Measurements from ENCODE around the gene RAB11FIP3. TPM values are rescaled to one million over a fixed set of nuclear protein-coding genes. Genes with fewer than 3 reads are reported as not detected.

Gene RAB11FIP3
- polyA plus RNA-seq, 1 experiment, result 13.3 TPM

- CTCF ChIA-PET, result interaction anchor here (0.9 to 1.0 kb wide), 2 partner anchors 13 kb away, joined by 3 read pairs; no protein-coding TSS in a partner anchor
- no peak for DNase-seq (ENCODE audit: low read depth)
- Histone ChIP-seq H3K36me3 (ENCODE audit: control insufficient read depth, insufficient read depth, low read length) (peaks cover 2% of the 10 kb centered on the region), H3K4me3 (ENCODE audit: low read depth, low read length) (no peak overlapping the region; the same call in 1 of the 2 replicates), H3K27me3 (ENCODE audit: control insufficient read depth, insufficient read depth, low read length) (no peaks in the 10 kb centered on the region)
- TF ChIP-seq CTCF (IDR thresholded peaks at IDR 0.05; ENCODE audit: insufficient read depth, low read depth, low read length), result no peak
- POLR2A ChIA-PET, result no interaction called here
These were observed 143.2 kb downstream of the RAB11FIP3 start for GRCh38 chr16:568401-569258.

GRCh38 chr16:569445-570254 is 144.2 kb downstream of the RAB11FIP3 start, which contains the start of gene PIGQ:
Gene PIGQ (plus strand): TSS chr16:569968. CDS start chr16:574075, 4,107 bp downstream.
- POLR2A ChIA-PET, result interaction anchor here (0.5 kb wide), 1 partner anchor 217 kb away, joined by 5 read pairs; the partner anchor contains the start of gene AXIN1
- TF ChIP-seq CTCF (IDR thresholded peaks at IDR 0.05; ENCODE audit: insufficient read depth, low read depth, low read length), result no peak
- H3K4me3 ChIP-seq (ENCODE audit: low read depth, low read length), result peak within 1 kb of the TSS; percentile 81
- DNase-seq (ENCODE audit: low read depth), result no peak
- CTCF ChIA-PET, result interaction anchor here (0.9 kb wide), 1 partner anchor 14 kb away, joined by 3 read pairs; no protein-coding TSS in a partner anchor
- no peaks in the 10 kb centered on the region for H3K27me3 ChIP-seq (ENCODE audit: control insufficient read depth, insufficient read depth, low read length)
- H3K36me3 ChIP-seq (ENCODE audit: control insufficient read depth, insufficient read depth, low read length), result peaks cover 8% of the 10 kb centered on the region

Small RNA genes lying within 50 kb of the gene (small RNA-seq; reads per million reads assigned to genes)
- gene MIR3176 (ENCODE audit: insufficient read length, low read depth, low replicate concordance), result not detected
- gene MIR5587 (ENCODE audit: insufficient read length, low read depth, low replicate concordance), result not detected
- gene RF00019 (ENCODE audit: insufficient read length, low read depth, low replicate concordance), result not detected
- gene Z98883.1 (ENCODE audit: insufficient read length, low read depth, low replicate concordance), result not detected

Other genes starting within 250 kb of the RAB11FIP3 start
- 0.20 TPM in 1 of 2 replicates, not detected in the other for gene HBA1, start 249.0 kb upstream of the RAB11FIP3 start, polyA plus RNA-seq (2011; rRNA removed)
- 0.18 TPM in 1 of 2 replicates, not detected in the other for gene HBQ1, start 245.2 kb upstream of the RAB11FIP3 start, polyA plus RNA-seq (2011; rRNA removed)
- gene LUC7L, start 196.2 kb upstream of the RAB11FIP3 start, polyA plus RNA-seq (2011; rRNA removed), result 23.3 and 29.1 TPM in 2 replicates
- gene FAM234A, start 190.8 kb upstream of the RAB11FIP3 start, polyA plus RNA-seq (2011; rRNA removed), result 39.4 and 75.5 TPM in 2 replicates
- gene RGS11, start 149.7 kb upstream of the RAB11FIP3 start, polyA plus RNA-seq (2011; rRNA removed), result 1.1 and 2.2 TPM in 2 replicates
- 0.22 and 0.51 TPM in 2 replicates for gene ARHGDIG, start 145.1 kb upstream of the RAB11FIP3 start, polyA plus RNA-seq (2011; rRNA removed)
- gene PDIA2, start 142.5 kb upstream of the RAB11FIP3 start, polyA plus RNA-seq (2011; rRNA removed), result 0.13 TPM in 1 of 2 replicates, not detected in the other
- 4.0 and 4.3 TPM in 2 replicates for gene AXIN1, start 72.9 kb upstream of the RAB11FIP3 start, polyA plus RNA-seq (2011; rRNA removed)
- 143 and 188 TPM in 2 replicates for gene MRPL28, start 55.1 kb upstream of the RAB11FIP3 start, polyA plus RNA-seq (2011; rRNA removed)
- gene PGAP6, start 43.7 kb upstream of the RAB11FIP3 start, polyA plus RNA-seq (2011; rRNA removed), result 65.2 and 131 TPM in 2 replicates
- gene NME4, start 28.4 kb upstream of the RAB11FIP3 start, polyA plus RNA-seq (2011; rRNA removed), result 227 and 290 TPM in 2 replicates
- gene DECR2, start 23.8 kb upstream of the RAB11FIP3 start, polyA plus RNA-seq (2011; rRNA removed), result 14.7 and 23.6 TPM in 2 replicates
- gene CAPN15, start 102.1 kb downstream of the RAB11FIP3 start, polyA plus RNA-seq (2011; rRNA removed), result 8.4 and 12.9 TPM in 2 replicates
- not detected in 2 replicates for gene PRR35, start 134.7 kb downstream of the RAB11FIP3 start, polyA plus RNA-seq (2011; rRNA removed)
- gene NHLRC4, start 141.4 kb downstream of the RAB11FIP3 start, polyA plus RNA-seq (2011; rRNA removed), result 0.31 and 0.66 TPM in 2 replicates
- 15.4 and 26.6 TPM in 2 replicates for gene PIGQ, start 144.3 kb downstream of the RAB11FIP3 start, polyA plus RNA-seq (2011; rRNA removed)
- 6.5 and 7.6 TPM in 2 replicates for gene RAB40C, start 164.4 kb downstream of the RAB11FIP3 start, polyA plus RNA-seq (2011; rRNA removed)
- not detected in 2 replicates for gene WFIKKN1, start 205.3 kb downstream of the RAB11FIP3 start, polyA plus RNA-seq (2011; rRNA removed)
- gene METTL26, start 210.7 kb downstream of the RAB11FIP3 start, polyA plus RNA-seq (2011; rRNA removed), result 77.2 and 105 TPM in 2 replicates
- gene MCRIP2, start 216.2 kb downstream of the RAB11FIP3 start, polyA plus RNA-seq (2011; rRNA removed), result 10.6 and 16.5 TPM in 2 replicates
- gene WDR90, start 223.7 kb downstream of the RAB11FIP3 start, polyA plus RNA-seq (2011; rRNA removed), result 6.2 and 10.0 TPM in 2 replicates
- gene RHOT2, start 242.5 kb downstream of the RAB11FIP3 start, polyA plus RNA-seq (2011; rRNA removed), result 37.1 and 81.7 TPM in 2 replicates